Neuronal stem cell (in vitro differentiated cells): ENCODE data around the gene KCNQ1.
A peak's percentile ranks its signal among the peaks of the same experiment; 100 is the strongest.

Experiments
- DNase-seq: peaks from one replicate; pipeline ENCODE4 v3.0.0-alpha.2; 2013; ENCODE audit warnings: low spot score
- H2AFZ ChIP-seq: one replicate; pipeline ENCODE4 v1.6.1; 2013; ENCODE audit warnings: mild to moderate bottlenecking, low read length, inconsistent platforms
- H2AK5ac ChIP-seq: 2 replicates; pipeline ENCODE4 v1.6.1; 2013; ENCODE audit warnings: low read depth, mild to moderate bottlenecking, inconsistent platforms, low read length, moderate library complexity, mixed read lengths
- H2BK120ac ChIP-seq: 2 replicates; pipeline ENCODE4 v1.6.1; 2013; ENCODE audit warnings: low read depth, mild to moderate bottlenecking, inconsistent platforms, low read length, moderate library complexity, mixed read lengths
- H2BK12ac ChIP-seq: one replicate; pipeline ENCODE4 v1.6.1; 2013; ENCODE audit warnings: low read length, inconsistent platforms
- H2BK15ac ChIP-seq: 2 replicates; pipeline ENCODE4 v1.6.1; 2013; ENCODE audit warnings: mild to moderate bottlenecking, low read length, inconsistent platforms, mixed read lengths
- H2BK5ac ChIP-seq: one replicate; pipeline ENCODE4 v1.6.1; 2013; ENCODE audit warnings: inconsistent platforms, mild to moderate bottlenecking, low read length, moderate library complexity
- H3K14ac ChIP-seq: one replicate; pipeline ENCODE4 v1.6.1; 2013; ENCODE audit warnings: low read length, inconsistent platforms
- H3K18ac ChIP-seq: 2 replicates; pipeline ENCODE4 v1.6.1; 2013; ENCODE audit warnings: low read length, inconsistent platforms
- H3K23ac ChIP-seq: 2 replicates; pipeline ENCODE4 v1.6.1; 2013; ENCODE audit warnings: low read depth, mild to moderate bottlenecking, mixed read lengths, low read length, inconsistent platforms; ENCODE audit not compliant: poor library complexity
- H3K27ac ChIP-seq: replicated peaks from 3 replicates; pipeline ENCODE4 v1.5.1; 2013; ENCODE audit warnings: low read length, inconsistent platforms
- H3K27me3 ChIP-seq, 3 experiments: 2 replicates each; pipeline ENCODE4 v1.6.1; 2013; ENCODE audit warnings: low read length in 3 of 3, mild to moderate bottlenecking in 2 of 3, inconsistent platforms in 1 of 3, low read depth in 1 of 3, mixed read lengths in 1 of 3, moderate library complexity in 1 of 3; ENCODE audit not compliant: control insufficient read depth in 3 of 3, insufficient read depth in 3 of 3
- H3K36me3 ChIP-seq, 2 donors: replicated peaks in 1 of 2; 2 replicates each; pipeline ENCODE4 v1.6.1; 2013; ENCODE audit warnings: low read length in 2 of 2; ENCODE audit not compliant: control insufficient read depth in 2 of 2, insufficient read depth in 2 of 2
- H3K4ac ChIP-seq: 2 replicates; pipeline ENCODE4 v1.6.1; 2013; ENCODE audit warnings: inconsistent platforms, mild to moderate bottlenecking, low read length, moderate library complexity
- H3K4me1 ChIP-seq, 2 donors: 1 replicate in 1 of 2; 2 replicates in 1 of 2; pipeline ENCODE4 v1.6.1; 2013; ENCODE audit warnings: low read length in 2 of 2, low read depth in 1 of 2; ENCODE audit not compliant: control insufficient read depth in 2 of 2, insufficient read depth in 1 of 2
- H3K4me2 ChIP-seq: one replicate; pipeline ENCODE4 v1.6.1; 2013; ENCODE audit warnings: mild to moderate bottlenecking, low read length, inconsistent platforms; ENCODE audit not compliant: insufficient read depth, poor library complexity, severe bottlenecking
- H3K4me3 ChIP-seq, 2 donors: 2 replicates each; pipeline ENCODE4 v1.5.1; 2013; ENCODE audit warnings: low read length in 2 of 2, mild to moderate bottlenecking in 2 of 2, inconsistent platforms in 1 of 2, moderate library complexity in 1 of 2
- H3K79me1 ChIP-seq: one replicate; pipeline ENCODE4 v1.6.1; 2013; ENCODE audit warnings: low read depth, mild to moderate bottlenecking, inconsistent platforms, low read length, moderate library complexity
- H3K9ac ChIP-seq: one replicate; pipeline ENCODE4 v1.6.1; 2013; ENCODE audit warnings: mild to moderate bottlenecking, low read depth, low read length, inconsistent platforms; ENCODE audit not compliant: poor library complexity
- H3K9me3 ChIP-seq, 2 donors: replicated peaks in 1 of 2; 2 replicates each; pipeline versions ENCODE3 to v1.6.1; 2013; ENCODE audit warnings: low read length in 2 of 2, mild to moderate bottlenecking in 2 of 2, inconsistent platforms in 1 of 2, low read depth in 1 of 2, mixed read lengths in 1 of 2, moderate library complexity in 1 of 2; ENCODE audit not compliant: control insufficient read depth in 2 of 2, insufficient read depth in 1 of 2
- H4K8ac ChIP-seq: one replicate; pipeline ENCODE4 v1.6.1; 2013; ENCODE audit warnings: low read depth, mild to moderate bottlenecking, inconsistent platforms, low read length, moderate library complexity
- H4K91ac ChIP-seq: one replicate; pipeline ENCODE4 v1.6.1; 2013; ENCODE audit warnings: low read length, low read depth, mild to moderate bottlenecking, inconsistent platforms; ENCODE audit not compliant: poor library complexity
- WGBS, 2 donors: extraction: QIAGEN DNeasy Blood & Tissue Kit; methylation state at CpG; one replicate each; pipeline ENCODE4 v1.1.7; 2013; ENCODE audit warnings: missing lambda C conversion rate in 2 of 2, mixed read lengths in 1 of 2; ENCODE audit not compliant: insufficient read length in 2 of 2, insufficient replicate concordance in 1 of 2; ENCODE audit errors: extremely low coverage in 2 of 2; 5-methylcytosine and 5-hydroxymethylcytosine counted together

Gene KCNQ1

GRCh38 chr11:2415171-2415570 lies 29.6 kb upstream of the KCNQ1 start:
- no peaks in the 10 kb centered on the region for H3K36me3 ChIP-seq
- H3K79me1 ChIP-seq, result peaks cover 2% of the 10 kb centered on the region
- H3K4me3 ChIP-seq, result no peak overlapping the region
- no peak overlapping the region for H2AFZ ChIP-seq
- peaks cover 2 to 3% of the 10 kb centered on the region in 2 donors for H3K4me1 ChIP-seq
- no peak overlapping the region for H2BK5ac ChIP-seq
- no peak overlapping the region for H3K27ac ChIP-seq
- peak overlapping the region; percentile 97 for H2BK12ac ChIP-seq
- no peaks in the 10 kb centered on the region for H3K27me3 ChIP-seq
- peak overlapping the region; percentile 65 for H3K23ac ChIP-seq
- DNase-seq, result no peak
- H3K9ac ChIP-seq, result peak overlapping the region; percentile 44
- no peak overlapping the region for H2BK120ac ChIP-seq
- peak overlapping the region; percentile 53 for H4K91ac ChIP-seq
- H2AK5ac ChIP-seq, result peak overlapping the region; percentile 9
- no peak overlapping the region for H3K14ac ChIP-seq
- H3K9me3 ChIP-seq, result no peaks in the 10 kb centered on the region
- peak overlapping the region; percentile 53 for H3K4ac ChIP-seq
- H3K4me2 ChIP-seq, result no peak overlapping the region
- peak overlapping the region; percentile 92 for H2BK15ac ChIP-seq
- H3K18ac ChIP-seq, result peak overlapping the region; percentile 85
- peak overlapping the region; percentile 43 for H4K8ac ChIP-seq
- no CpG with 5 or more reads among the region's 28 CpGs for WGBS, 2 donors

- H2AFZ ChIP-seq, result no peak overlapping the region
- H3K27me3 ChIP-seq, result no peaks in the 10 kb centered on the region
- peaks cover 2% of the 10 kb centered on the region for H3K79me1 ChIP-seq
- peak overlapping the region; percentile 44 for H3K9ac ChIP-seq
- no peaks in the 10 kb centered on the region for H3K36me3 ChIP-seq
- no peaks in the 10 kb centered on the region for H3K9me3 ChIP-seq
- H3K23ac ChIP-seq, result peak overlapping the region; percentile 65
- no peak overlapping the region for H3K4me2 ChIP-seq
- H2BK15ac ChIP-seq, result peak overlapping the region; percentile 92
- H3K14ac ChIP-seq, result no peak overlapping the region
- WGBS, 2 donors, result no CpG with 5 or more reads among the region's 34 CpGs
- H2BK12ac ChIP-seq, result peak overlapping the region; percentile 97
- peak overlapping the region; percentile 57 for H3K4ac ChIP-seq
- no peak for DNase-seq
- H3K4me1 ChIP-seq, result peaks cover 2 to 7% of the 10 kb centered on the region in 2 donors
- peak overlapping the region; percentile 45 for H3K18ac ChIP-seq
- no peak overlapping the region for H2BK120ac ChIP-seq
- peak overlapping the region; percentile 43 for H4K8ac ChIP-seq
- peak overlapping the region; percentile 32 for H4K91ac ChIP-seq
- no peak overlapping the region for H3K27ac ChIP-seq
- peak overlapping the region; percentile 9 for H2AK5ac ChIP-seq
- no peak overlapping the region for H2BK5ac ChIP-seq
- no peak overlapping the region for H3K4me3 ChIP-seq
Measured at GRCh38 chr11:2415601-2416380, 29.0 kb upstream of the KCNQ1 start.

- H4K91ac ChIP-seq, result no peak overlapping the region
- no peaks in the 10 kb centered on the region for H3K27me3 ChIP-seq
- peak overlapping the region; percentile 23 for H2BK12ac ChIP-seq
- no CpG with 5 or more reads among the region's 18 CpGs for WGBS, 2 donors
- H2AFZ ChIP-seq, result peak overlapping the region; percentile 8
- H3K23ac ChIP-seq, result no peak overlapping the region
- H3K14ac ChIP-seq, result no peak overlapping the region
- no peaks in the 10 kb centered on the region for H3K36me3 ChIP-seq
- no peaks in the 10 kb centered on the region for H3K9me3 ChIP-seq
- no peak overlapping the region for H4K8ac ChIP-seq
- no peak overlapping the region for H2BK120ac ChIP-seq
- no peak overlapping the region for H3K27ac ChIP-seq
- peaks cover 4 to 10% of the 10 kb centered on the region in 2 donors for H3K4me1 ChIP-seq
- no peak overlapping the region for H2BK5ac ChIP-seq
- H3K18ac ChIP-seq, result peak overlapping the region; percentile 48
- peaks cover 2% of the 10 kb centered on the region for H3K79me1 ChIP-seq
- peak overlapping the region; percentile 9 for H2AK5ac ChIP-seq
- DNase-seq, result no peak
- no peak overlapping the region for H2BK15ac ChIP-seq
- H3K4me3 ChIP-seq, result no peak overlapping the region
- no peak overlapping the region for H3K4ac ChIP-seq
- H3K9ac ChIP-seq, result no peak overlapping the region
- no peak overlapping the region for H3K4me2 ChIP-seq
Measured at GRCh38 chr11:2416765-2417164, 28.0 kb upstream of the KCNQ1 start.

- Histone ChIP-seq H3K36me3 (no peaks in the 10 kb centered on the region), H2BK120ac (no peak overlapping the region), H3K27ac (no peak overlapping the region), H3K14ac (peak overlapping the region; percentile 98), H3K4me2 (no peak overlapping the region), H3K27me3 (no peaks in the 10 kb centered on the region), H3K4me1 (peaks cover 4 to 10% of the 10 kb centered on the region in 2 donors), H3K18ac (peak overlapping the region; percentile 71), H3K23ac (peak overlapping the region; percentile 89), H3K9ac (peak overlapping the region; percentile 44), H3K9me3 (no peaks in the 10 kb centered on the region), H3K4ac (peak overlapping the region; percentile 53), H2BK15ac (peak overlapping the region; percentile 100), H2BK12ac (peak overlapping the region; percentile 73), H3K79me1 (peaks cover 2% of the 10 kb centered on the region), H2AFZ (peak overlapping the region; percentile 35), H4K91ac (no peak overlapping the region), H2BK5ac (no peak overlapping the region), H2AK5ac (peak overlapping the region; percentile 97), H3K4me3 (no peak overlapping the region), H4K8ac (peak overlapping the region; percentile 43)
- no CpG with 5 or more reads among the region's 30 CpGs for WGBS, 2 donors
- DNase-seq, result no peak
Measured at GRCh38 chr11:2417856-2418692, 26.7 kb upstream of the KCNQ1 start.
